CD4-positive, alpha-beta T cell treated with Interleukin-12 subunit alpha and Interleukin-12 subunit beta, for 1 hour (primary cell): Measurements from ENCODE around the gene CLEC16A.
"Not testable (repeated sequence)": the region's sequence is repeated elsewhere in the genome, so short reads cannot be mapped to it uniquely, and the experiment has no call there.

ENCODE experiments used
- DNase-seq: peaks from one replicate; pipeline ENCODE4 v3.0.0-alpha.2; 2020

The CLEC16A gene

DNA sequence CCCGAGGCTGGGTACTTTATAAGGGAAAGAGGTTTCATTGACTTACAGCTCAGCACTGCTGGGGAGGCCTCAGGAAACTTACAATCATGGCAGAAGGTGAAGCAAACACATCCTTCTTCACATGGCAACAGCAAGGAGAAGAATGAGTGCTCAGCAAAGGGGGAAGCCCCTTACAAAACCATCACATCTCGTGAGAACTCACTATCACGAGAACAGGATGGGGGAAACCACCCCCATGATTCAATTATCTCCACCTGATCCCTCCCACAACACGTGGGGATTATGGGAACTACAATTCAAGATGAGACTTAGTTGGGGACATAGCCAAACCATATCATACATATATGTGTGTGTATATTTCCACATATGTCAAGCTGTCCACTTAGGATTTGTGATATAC, 22.2 kb downstream of the CLEC16A start:
- not testable (repeated sequence) for DNase-seq

DNA sequence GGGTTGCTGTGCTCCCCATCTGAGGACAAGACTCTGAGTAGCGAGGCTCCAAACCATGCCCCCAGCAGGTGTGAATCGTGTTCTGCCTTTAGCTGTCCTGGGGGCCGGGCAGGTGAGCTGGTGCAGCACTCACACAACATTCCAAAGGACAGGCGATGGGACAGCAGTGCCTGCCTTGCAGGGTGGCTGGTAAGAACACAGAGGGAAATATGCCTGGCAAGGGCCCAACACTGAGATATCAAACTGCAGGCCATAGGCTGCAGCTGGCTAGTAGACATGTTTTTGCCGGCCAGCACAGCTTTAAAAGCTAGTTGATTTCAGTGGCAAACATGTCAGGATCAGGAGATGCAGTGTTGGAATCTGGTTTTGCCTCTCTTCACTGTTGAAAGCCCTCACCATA, 23.6 kb downstream of the CLEC16A start:
- no peak for DNase-seq

GRCh38 chr16:10968498-10968897, 24.1 kb downstream of the CLEC16A start:
- no peak for DNase-seq

- no peak for DNase-seq
These were observed 25.3 kb downstream of the CLEC16A start for GRCh38 chr16:10969615-10970014.

DNA sequence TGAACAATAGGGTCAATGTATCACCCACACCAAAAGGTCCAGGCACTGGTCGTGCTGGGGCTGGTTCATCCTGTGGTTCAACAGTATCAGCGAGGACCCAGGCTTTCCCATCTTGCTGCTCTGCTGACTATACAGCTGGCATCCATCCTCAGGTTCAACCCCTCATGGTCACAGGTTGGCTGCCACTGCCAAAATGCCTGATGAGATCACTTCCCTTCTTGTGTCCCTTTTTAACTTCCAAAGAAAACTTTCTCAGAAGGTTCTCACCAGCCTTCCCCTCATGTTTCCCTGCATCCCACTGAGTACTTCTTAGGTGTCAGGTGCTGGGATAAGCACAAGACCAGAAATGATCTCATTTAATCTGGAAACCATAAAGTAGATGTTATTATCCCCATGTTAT, 25.7 kb downstream of the CLEC16A start:
- no peak for DNase-seq

- DNase-seq: peak; percentile 70
These were observed 27.2 kb downstream of the CLEC16A start for GRCh38 chr16:10971560-10971961.

- no peak for DNase-seq
These were observed 27.9 kb downstream of the CLEC16A start for GRCh38 chr16:10972108-10972818.

DNA sequence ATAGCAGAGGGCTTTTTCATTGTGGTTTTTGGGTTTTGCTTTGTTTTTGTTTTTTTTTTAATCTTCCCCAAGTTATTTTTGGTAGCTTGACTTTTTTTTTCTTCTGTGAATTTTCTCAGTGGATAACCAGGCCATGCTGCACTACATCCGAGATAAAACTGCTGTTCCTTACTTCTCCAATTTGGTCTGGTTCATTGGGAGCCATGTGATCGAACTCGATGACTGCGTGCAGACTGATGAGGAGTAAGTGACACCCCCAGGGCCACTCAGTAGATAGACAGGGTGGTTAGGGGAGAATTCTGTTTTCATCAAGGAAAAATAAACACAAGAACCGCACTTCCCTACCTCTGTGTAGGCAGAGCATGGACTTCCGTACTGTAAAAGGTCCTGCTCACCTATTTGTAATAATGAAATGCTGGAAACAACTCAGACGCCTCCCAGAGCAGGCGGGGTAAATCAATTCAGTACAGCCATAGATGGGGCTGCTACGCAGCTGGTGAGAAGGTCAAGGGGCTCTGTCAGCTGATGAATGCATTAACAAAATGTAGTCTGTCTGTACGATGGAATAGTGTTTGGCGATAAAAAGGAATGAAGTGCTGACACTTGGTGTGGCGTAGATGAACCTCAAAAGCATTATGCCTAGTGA, 28.6 kb downstream of the CLEC16A start:
- no peak for DNase-seq

DNA sequence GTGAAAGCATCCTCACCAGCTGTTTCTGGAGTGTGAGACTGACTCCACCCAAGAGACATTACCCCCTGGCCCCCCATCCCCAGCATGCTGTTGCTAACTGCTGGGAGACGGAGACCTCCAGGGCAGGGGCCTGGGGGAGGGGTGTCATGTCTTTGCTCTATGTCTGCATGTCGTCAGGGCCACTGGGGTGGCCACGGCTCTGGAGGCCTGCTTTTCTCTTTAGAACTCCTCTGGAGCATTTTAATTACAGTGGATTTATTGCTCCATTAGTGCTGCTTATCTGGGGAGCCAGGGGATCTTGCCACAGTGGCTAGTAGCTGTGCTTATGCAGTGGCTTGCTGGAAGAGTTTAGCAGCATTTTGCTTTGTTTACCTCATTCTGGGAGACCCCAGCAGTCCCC, 32.3 kb downstream of the CLEC16A start:
- DNase-seq: no peak

GRCh38 chr16:10978124-10978523, 33.8 kb downstream of the CLEC16A start:
- no peak for DNase-seq

DNA sequence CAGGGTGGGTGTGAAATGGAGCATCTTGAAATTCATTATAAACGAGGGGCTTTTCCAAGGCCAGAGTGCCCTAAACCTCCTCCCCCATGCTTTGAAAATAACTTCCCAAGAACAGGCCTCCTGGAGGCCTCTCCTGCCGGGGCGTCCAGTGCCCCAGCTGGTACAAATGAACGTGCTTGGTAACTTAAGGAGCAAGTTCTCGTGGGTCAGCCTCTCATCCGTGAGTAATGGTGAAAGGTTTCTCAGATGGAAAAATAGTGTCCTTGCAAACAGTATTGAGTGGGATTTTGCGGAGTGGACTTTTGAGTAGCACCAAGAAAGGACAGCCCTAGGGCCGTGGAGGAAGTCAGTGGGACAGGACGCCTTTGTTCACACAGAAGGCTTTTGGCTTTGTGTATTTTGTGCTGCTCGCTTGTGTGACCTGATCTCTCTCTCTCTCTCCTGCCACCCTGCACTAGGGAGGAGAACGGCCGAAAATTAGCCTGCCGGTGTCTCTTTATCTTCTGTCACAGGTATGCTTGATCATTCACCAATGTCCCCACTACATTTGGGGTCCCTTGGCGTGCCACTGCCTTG, 34.6 kb downstream of the CLEC16A start:
- DNase-seq: no peak

DNA sequence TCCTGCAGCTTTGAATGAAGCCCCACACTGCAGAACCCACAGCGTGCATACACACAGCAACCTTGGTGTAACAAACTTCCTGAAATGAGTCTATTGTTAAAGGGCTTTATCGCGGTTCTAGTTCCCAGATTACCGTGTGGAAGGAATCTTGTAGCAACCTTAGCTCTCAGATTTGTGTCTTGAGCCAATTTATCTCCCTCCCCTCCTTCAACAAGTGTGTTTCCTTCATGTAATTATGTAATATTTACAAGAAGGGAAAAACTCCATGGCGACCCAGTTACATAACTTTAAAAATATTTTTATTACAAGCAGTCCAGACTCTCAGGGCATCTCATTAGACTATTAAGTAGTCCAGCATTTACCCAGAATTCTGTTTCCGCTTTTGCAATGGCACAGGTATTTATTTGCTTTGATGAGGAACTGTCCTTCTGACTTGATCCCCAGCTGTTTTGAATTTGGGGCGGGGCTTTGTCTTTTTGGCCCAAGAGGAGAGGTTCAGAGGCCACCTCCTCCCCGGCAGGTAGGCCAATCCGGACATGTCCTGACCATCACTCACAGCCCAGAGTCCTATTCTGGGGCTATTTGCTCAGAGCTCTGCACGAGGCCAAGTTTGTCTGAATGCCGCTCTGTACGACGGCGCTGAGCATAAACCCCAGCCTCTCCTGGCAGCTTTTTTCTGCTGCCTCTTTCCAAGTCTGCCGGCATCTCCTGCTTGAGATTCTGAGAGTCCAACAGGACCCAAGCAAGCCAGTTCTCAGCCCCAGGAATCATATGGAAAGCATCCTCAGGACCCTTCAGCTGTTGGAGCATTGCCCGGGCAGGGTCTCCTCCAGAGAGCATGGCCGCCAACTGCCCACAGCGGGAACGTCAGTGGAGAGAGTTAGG, 35.6 kb downstream of the CLEC16A start:
- DNase-seq: no peak

- DNase-seq: no peak
These were observed 36.4 kb downstream of the CLEC16A start for GRCh38 chr16:10980813-10981212.

DNA sequence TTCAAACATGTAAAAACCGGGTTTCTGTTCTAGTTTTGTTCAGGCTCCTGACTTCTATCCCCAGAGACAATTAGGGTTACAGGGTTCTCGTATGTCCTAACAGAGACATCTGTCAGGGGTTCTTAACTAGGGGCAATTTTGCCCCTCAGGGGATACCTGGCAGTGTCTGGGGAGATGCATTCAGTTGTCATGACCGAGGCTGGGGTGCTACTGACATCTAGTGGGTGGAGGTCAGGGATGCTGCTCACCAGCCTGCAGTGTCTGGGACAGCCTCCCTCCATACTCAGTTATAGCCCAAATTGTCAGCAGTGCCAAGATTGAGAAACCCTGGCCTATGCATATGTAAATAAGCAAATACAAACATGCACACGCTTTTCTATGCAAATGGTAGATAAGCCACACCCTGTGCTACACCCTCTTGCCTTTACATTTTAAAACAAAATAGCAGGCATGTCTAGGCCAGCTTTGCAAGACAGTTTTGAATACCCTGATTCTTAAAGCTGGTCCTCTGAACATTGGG, 37.4 kb downstream of the CLEC16A start:
- peak; percentile 32 for DNase-seq

DNA sequence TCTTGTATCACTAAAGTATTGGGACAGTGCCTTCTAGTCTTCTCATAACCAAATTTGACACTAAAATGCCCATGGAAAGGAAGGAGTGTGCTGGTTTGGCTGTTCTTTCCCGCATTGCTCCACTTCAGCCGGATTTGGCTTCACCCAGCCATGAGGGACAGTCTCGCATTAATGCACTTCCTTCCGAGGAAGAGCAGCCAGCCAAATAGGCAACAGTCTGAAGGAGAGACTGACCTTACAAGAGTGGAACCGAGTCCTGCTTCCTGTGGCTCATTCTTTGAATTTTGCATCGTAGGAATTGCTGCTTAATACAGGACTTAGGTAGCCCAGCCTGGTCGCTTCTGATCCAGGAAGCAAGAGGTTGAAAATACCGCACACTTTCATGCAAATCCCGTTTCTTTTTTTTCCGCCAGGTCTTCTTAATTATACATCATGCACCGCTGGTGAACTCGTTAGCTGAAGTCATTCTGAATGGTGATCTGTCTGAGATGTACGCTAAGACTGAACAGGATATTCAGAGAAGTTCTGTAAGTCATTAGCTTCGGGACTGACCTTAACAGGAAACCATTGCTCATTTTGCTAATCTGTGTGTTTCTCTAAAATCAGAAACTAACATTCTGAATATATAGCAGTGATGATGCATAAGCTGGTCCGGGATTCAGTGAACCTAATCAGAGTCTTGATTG, 38.2 kb downstream of the CLEC16A start:
- DNase-seq: no peak

DNA sequence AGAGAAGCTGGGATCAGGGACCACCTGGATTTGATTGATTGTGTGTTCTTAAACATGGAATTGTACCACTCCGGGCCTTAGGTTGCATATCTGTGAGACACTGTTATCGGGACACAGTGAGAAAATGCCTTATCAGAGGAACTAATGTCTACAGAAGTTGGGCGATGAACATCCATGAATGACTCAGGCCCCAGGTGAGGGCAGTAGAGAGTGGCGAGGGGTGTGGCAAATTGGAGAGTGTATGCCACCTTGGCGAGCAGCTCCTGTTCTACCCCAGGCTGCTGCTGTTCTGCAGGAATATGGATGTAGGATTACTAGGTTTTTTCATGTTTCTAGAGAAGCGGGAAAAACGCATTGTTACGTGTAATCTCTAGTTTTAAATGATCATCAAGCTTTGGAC, 38.8 kb downstream of the CLEC16A start:
- no peak for DNase-seq

DNA sequence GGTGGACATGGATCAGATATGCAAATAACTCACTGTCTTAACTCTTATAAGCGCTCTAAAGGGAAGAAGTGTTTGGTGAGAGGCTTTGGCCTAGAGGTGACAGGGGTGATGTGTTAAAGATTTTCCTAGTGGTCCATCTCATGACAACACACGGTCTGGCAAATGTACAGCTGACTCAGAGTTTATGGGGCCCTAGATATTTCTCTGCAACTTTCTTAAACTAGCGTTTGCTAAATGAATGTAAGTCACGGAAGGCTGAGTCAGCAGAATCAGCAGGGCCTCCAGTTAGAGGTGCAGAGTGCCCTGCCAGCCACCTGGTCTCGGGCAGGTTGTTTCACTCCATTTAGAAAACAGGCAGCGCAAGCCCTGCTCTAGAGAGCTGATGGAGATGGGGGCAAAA, 40.1 kb downstream of the CLEC16A start:
- DNase-seq: no peak

- no peak for DNase-seq
These were observed 43.2 kb downstream of the CLEC16A start for GRCh38 chr16:10987361-10988163.

DNA sequence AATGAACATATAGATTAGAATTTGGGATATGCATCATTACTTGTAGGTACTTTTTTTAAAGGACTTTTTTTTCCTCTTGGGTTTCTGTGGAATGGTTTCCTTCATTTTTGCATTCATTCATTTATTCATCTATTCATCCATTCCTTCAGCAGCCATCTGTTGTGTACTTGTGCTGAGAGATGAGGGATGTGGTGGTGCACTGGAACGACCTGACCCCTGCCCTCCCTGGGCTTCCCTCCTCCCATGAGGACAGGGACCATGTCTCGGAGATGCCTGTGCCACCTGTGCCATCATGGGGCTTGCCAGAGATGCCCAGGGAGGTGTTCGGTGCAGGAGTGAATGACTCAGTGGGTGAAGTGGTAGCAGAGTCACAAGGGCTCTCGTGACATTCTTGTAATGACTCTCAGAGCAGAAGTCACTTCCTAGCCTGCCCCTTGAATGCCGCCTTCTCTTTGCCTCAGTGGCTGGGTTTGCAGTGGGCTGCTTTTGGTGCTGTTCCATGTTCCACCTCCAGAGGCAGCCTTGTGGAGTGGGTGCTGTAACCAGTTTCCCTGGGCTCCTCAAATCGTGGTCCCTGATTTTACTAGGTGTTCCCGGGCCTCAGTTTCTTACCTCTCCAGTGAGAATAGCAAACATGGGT, 43.9 kb downstream of the CLEC16A start:
- DNase-seq: peak; percentile 21

DNA sequence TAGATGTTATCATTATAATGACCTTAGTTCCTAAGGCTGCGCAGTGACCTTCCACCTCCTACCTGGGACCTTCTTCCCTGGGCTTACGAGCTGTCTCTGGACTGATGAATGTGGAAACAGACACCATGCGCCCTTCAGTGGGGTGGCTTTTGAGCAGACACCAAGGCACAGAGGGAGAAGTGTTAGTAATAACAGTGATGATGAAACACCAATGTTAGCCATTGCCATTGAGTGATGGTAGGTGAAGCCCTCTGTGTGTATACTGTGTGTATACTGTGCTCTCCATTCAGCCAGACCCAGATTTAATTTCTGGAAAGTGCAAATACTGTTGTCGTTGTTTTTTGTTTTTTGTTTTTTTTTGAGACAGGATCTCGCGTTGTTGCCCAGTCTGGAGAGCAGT, 44.5 kb downstream of the CLEC16A start:
- DNase-seq: no peak

DNA sequence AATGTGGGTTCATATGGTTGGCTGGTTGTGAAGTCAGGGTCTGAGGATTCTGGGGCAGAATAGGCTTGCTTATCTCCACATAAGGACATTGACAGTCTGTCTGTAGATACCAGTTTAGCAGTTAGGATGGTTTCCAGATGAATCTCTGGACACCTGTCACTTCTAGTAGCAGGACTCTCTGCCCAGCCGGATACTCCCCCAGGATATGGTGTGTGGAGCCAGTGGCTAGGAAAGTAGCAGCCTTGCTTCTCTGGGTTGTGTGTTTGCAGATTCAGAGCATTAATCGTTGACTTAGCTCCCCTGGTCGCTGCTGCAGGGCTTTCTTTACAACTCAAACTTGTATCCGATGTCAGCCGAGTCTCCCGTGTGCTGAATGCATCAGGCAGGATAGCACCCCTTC, 45.2 kb downstream of the CLEC16A start:
- no peak for DNase-seq
